ENCODE data around the gene SYPL1. TPM values are rescaled to one million over a fixed set of nuclear protein-coding genes. Genes with fewer than 3 reads are reported as not detected.

SYPL1 gene
- total and polyA plus RNA-seq, 12 donors = 25.0 to 107 (median 80.7) TPM

DNA sequence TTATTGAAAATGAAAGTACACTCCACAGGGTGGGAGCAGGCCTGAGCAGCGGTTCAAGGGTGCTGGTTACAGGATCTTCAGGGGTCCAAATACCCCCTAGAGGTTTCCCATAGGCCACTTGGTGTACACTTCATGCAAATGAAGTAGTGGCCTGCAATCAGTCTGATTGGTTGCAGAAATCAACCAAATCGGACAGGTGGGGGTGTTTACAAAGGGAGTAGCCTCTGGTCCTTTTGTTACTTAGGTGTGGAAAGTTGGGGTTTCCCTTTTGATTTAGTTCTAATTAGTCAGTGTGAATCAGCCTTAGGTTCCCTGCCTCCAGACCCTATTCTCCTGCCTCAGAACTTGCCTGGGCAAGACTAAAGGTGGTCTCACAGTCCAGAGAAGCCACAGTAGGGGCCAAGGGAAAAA lies 49.6 kb downstream of the SYPL1 start:
- H3K36me3 ChIP-seq (replicated peaks in 1 of 2) = no peaks in the 10 kb centered on the region
- 90 to 96% (median 94%) methylated on average over 2 of the region's 2 CpGs for whole genome bisulfite sequencing, 4 donors
- H3K9me3 ChIP-seq (replicated peaks in 1 of 3) = no peaks in the 10 kb centered on the region
- H3K4me3 ChIP-seq = no peak overlapping the region
- peak in 1 of 7 donors; percentile 10 for DNase-seq
- H3K4me1 ChIP-seq (replicated peaks in 1 of 2) = peaks cover 18 to 22% of the 10 kb centered on the region in 2 donors
- intact Hi-C loops (cut with DNase I) = no loop called here
- H3K27ac ChIP-seq = no peak overlapping the region
- TF ChIP-seq POLR2A (IDR thresholded peaks at IDR 0.05) = no peak
- TF ChIP-seq, protein P1, sequence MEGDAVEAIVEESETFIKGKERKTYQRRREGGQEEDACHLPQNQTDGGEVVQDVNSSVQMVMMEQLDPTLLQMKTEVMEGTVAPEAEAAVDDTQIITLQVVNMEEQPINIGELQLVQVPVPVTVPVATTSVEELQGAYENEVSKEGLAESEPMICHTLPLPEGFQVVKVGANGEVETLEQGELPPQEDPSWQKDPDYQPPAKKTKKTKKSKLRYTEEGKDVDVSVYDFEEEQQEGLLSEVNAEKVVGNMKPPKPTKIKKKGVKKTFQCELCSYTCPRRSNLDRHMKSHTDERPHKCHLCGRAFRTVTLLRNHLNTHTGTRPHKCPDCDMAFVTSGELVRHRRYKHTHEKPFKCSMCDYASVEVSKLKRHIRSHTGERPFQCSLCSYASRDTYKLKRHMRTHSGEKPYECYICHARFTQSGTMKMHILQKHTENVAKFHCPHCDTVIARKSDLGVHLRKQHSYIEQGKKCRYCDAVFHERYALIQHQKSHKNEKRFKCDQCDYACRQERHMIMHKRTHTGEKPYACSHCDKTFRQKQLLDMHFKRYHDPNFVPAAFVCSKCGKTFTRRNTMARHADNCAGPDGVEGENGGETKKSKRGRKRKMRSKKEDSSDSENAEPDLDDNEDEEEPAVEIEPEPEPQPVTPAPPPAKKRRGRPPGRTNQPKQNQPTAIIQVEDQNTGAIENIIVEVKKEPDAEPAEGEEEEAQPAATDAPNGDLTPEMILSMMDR (IDR thresholded peaks at IDR 0.05) = no peak
- H3K27me3 ChIP-seq = no peaks in the 10 kb centered on the region

DNA sequence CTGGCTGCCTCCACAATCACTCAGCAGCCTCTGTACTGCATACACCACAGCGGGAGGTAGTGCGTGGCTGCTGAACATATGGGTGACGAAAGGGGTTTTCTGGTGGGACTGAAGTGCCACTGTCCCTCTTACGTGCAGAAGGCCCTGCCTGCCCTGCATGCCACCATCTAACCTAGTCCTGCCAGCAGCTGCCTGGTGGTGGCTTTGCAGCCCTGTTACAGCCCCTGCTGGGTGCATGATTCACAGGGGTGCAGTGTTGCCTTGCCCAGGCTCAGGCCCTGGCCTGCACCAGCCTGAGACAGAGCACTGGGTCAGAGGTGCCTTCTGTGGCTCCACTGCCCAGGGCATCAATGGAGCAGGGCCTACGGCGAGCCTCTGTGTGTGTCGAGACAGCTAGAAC lies 50.1 kb downstream of the SYPL1 start:
- intact Hi-C loops (cut with DNase I) = no loop called here
- no peak for TF ChIP-seq POLR2A (IDR thresholded peaks at IDR 0.05)
- TF ChIP-seq, protein P1 (IDR thresholded peaks at IDR 0.05) = no peak
- 95 to 100% (median 98%) methylated on average over 4 to 7 of the region's 7 CpGs for WGBS, 4 donors
- DNase-seq = peak in 2 of 7 donors; percentile 12 to 30
- H3K4me3 ChIP-seq = no peak overlapping the region
- H3K27me3 ChIP-seq = no peaks in the 10 kb centered on the region
- peaks cover 20 to 22% of the 10 kb centered on the region in 2 donors for H3K4me1 ChIP-seq (replicated peaks in 1 of 2)
- H3K9me3 ChIP-seq (replicated peaks in 1 of 3) = no peaks in the 10 kb centered on the region
- H3K27ac ChIP-seq = no peak overlapping the region
- no peaks in the 10 kb centered on the region for H3K36me3 ChIP-seq (replicated peaks in 1 of 2)

DNA sequence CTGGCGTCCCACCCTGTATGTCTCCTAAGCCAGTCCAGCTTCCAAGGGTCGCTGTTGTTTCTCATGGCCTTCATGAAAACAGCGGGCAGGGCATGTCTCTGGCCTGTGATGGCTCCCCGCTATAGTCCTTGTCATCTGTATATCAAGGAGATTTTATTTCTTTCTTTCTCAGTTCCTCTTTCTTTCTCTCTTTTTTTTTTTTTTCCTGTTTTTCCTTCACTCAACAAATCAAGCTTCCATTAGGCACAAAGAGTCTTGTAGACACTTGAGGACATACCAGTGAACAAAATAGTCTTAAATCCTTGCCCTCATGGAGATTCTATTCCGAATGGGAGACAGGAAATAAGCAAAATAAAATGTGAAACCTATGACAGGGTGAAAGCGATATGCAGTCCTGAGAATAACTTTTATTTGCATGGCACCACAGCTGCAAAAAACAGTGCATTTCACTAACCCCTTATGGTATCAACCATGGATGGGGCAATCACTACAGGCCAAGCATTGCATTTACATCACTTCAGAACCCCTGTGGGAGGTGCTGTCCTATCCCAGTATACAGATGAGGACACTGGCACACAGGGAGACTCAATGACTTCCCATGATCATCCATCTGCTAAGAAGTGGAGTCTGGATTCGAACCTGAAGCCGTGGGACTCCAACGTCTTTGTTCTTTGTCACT lies 50.7 kb downstream of the SYPL1 start:
- Histone ChIP-seq H3K4me1 (replicated peaks in 1 of 2) (peaks cover 21 to 22% of the 10 kb centered on the region in 2 donors), H3K27me3 (no peaks in the 10 kb centered on the region), H3K27ac (no peak overlapping the region), H3K4me3 (no peak overlapping the region), H3K9me3 (replicated peaks in 1 of 3) (no peaks in the 10 kb centered on the region), H3K36me3 (replicated peaks in 1 of 2) (no peaks in the 10 kb centered on the region)
- TF ChIP-seq, protein P1 (IDR thresholded peaks at IDR 0.05) = no peak
- TF ChIP-seq POLR2A (IDR thresholded peaks at IDR 0.05) = no peak
- intact Hi-C loops (cut with DNase I) = no loop called here
- 91 to 97% (median 94%) methylated on average over 9 of the region's 9 CpGs for WGBS, 4 donors
- DNase-seq = peak in 1 of 7 donors; percentile 30

- Histone ChIP-seq H3K36me3 (replicated peaks in 1 of 2) (no peaks in the 10 kb centered on the region), H3K4me3 (no peak overlapping the region), H3K4me1 (replicated peaks in 1 of 2) (peaks cover 13 to 14% of the 10 kb centered on the region in 2 donors), H3K27ac (no peak overlapping the region), H3K27me3 (no peaks in the 10 kb centered on the region), H3K9me3 (replicated peaks in 1 of 3) (no peaks in the 10 kb centered on the region)
- intact Hi-C loops (cut with DNase I) = no loop called here
- WGBS, 4 donors = 87 to 100% (median 92%) methylated on average over 6 to 7 of the region's 7 CpGs
- TF ChIP-seq POLR2A (IDR thresholded peaks at IDR 0.05) = no peak
- TF ChIP-seq, protein P1 (IDR thresholded peaks at IDR 0.05) = no peak
- DNase-seq = peak in 2 of 7 donors; percentile 9 to 21
Observed at GRCh38 chr7:106060394-106060920, 51.7 kb downstream of the SYPL1 start.
